Naive B cell (primary cell): Measurements from ENCODE around the gene MED22. TPM values are rescaled to one million over a fixed set of nuclear protein-coding genes. Genes with fewer than 3 reads are reported as not detected.
A peak's percentile ranks its signal among the peaks of the same experiment; 100 is the strongest.
"Not testable (repeated sequence)": the region's sequence is repeated elsewhere in the genome, so short reads cannot be mapped to it uniquely, and the experiment has no call there.

ENCODE experiments used
- ATAC-seq, 2 donors: fragments of 150-1000 bp; cut with Tn5 transposase; 2 replicates each; pipeline ENCODE4 v1.10.0; 2021; ENCODE audit warnings: low read depth in 2 of 2, mild to moderate bottlenecking in 2 of 2, moderate library complexity in 2 of 2
- DNase-seq: peaks from one replicate; pipeline ENCODE4 v3.0.0; 2022
- H3K27ac Mint-ChIP-seq, 6 donors: one replicate each; pipeline ENCODE4 v1.8.0; 2020 to 2022; ENCODE audit warnings: mild to moderate bottlenecking in 6 of 6, mixed read lengths in 6 of 6, moderate library complexity in 5 of 6, inconsistent platforms in 2 of 6
- H3K27me3 Mint-ChIP-seq, 3 donors: one replicate each; pipeline ENCODE4 v1.8.0; 2021 to 2022; ENCODE audit warnings: mixed read lengths in 3 of 3, mild to moderate bottlenecking in 1 of 3
- H3K36me3 Mint-ChIP-seq, 2 donors: one replicate each; pipeline ENCODE4 v1.8.0; 2020 to 2022; ENCODE audit warnings: mixed read lengths in 2 of 2, inconsistent platforms in 1 of 2, mild to moderate bottlenecking in 1 of 2
- H3K4me1 Mint-ChIP-seq, 3 donors: one replicate each; pipeline ENCODE4 v1.8.0; 2020 to 2022; ENCODE audit warnings: mixed read lengths in 3 of 3, inconsistent platforms in 1 of 3, mild to moderate bottlenecking in 1 of 3, moderate library complexity in 1 of 3
- H3K4me3 Mint-ChIP-seq, 8 donors: one replicate each; pipeline ENCODE4 v1.8.0; 2020 to 2022; ENCODE audit warnings: mild to moderate bottlenecking in 8 of 8, mixed read lengths in 8 of 8, moderate library complexity in 8 of 8, inconsistent platforms in 2 of 8
- H3K9me3 Mint-ChIP-seq, 7 donors: one replicate each; pipeline ENCODE4 v1.8.0; 2020 to 2022; ENCODE audit warnings: mixed read lengths in 7 of 7, mild to moderate bottlenecking in 5 of 7, inconsistent platforms in 2 of 7, moderate library complexity in 1 of 7
- polyA plus RNA-seq, 6 donors: library from polyadenylated mRNA; unstranded; fragments of 300-500 nt; fragmentation: Illumina TruSeq; gene quantifications; one replicate each; pipeline ENCODE4 v1.2.3, GENCODE V29; 2021; ENCODE audit warnings: low read depth in 6 of 6

MED22 gene
- polyA plus RNA-seq, 6 donors from 2014 or later: 14.9 to 36.8 (median 20.2) TPM

- Mint-ChIP-seq H3K27ac (peak overlapping the region; percentile 88 to 99 (median 97)), H3K4me3 (peak overlapping the region; percentile 92 to 100 (median 99)), H3K36me3 (peaks cover 7% of the 10 kb centered on the region in 2 donors), H3K4me1 (peaks cover 39 to 60% (median 48%) of the 10 kb centered on the region in 3 donors), H3K27me3 (no peaks in the 10 kb centered on the region), H3K9me3 (no peaks in the 10 kb centered on the region)
- DNase-seq: no peak
- no peak for ATAC-seq
Measured at GRCh38 chr9:133346021-133346785, 1.7 kb downstream of the MED22 start.

GRCh38 chr9:133345596-133345995 lies 2.3 kb downstream of the MED22 start:
- Mint-ChIP-seq H3K27ac (peak overlapping the region in 1 of 6 donors; percentile 97), H3K4me3 (peak overlapping the region in 7 of 8 donors; percentile 8 to 100 (median 95)), H3K9me3 (no peaks in the 10 kb centered on the region), H3K27me3 (no peaks in the 10 kb centered on the region), H3K36me3 (peaks cover 11 to 12% of the 10 kb centered on the region in 2 donors), H3K4me1 (peaks cover 43 to 66% (median 54%) of the 10 kb centered on the region in 3 donors)
- DNase-seq (no peak), ATAC-seq (no peak)

- no peaks in the 10 kb centered on the region for H3K27me3 Mint-ChIP-seq
- DNase-seq (no peak), ATAC-seq (no peak)
- peak overlapping the region in 4 of 6 donors; percentile 30 to 58 (median 50) for H3K27ac Mint-ChIP-seq
- peak overlapping the region in 3 of 8 donors; percentile 29 to 95 (median 61) for H3K4me3 Mint-ChIP-seq
- H3K4me1 Mint-ChIP-seq: peaks cover 50 to 72% (median 57%) of the 10 kb centered on the region in 3 donors
- H3K9me3 Mint-ChIP-seq: peaks cover 0 to 4% (median 0%) of the 10 kb centered on the region in 7 donors
- peaks cover 17 to 18% of the 10 kb centered on the region in 2 donors for H3K36me3 Mint-ChIP-seq
Measured at GRCh38 chr9:133344979-133345378, 3.0 kb downstream of the MED22 start.

- H3K27me3 Mint-ChIP-seq: no peaks in the 10 kb centered on the region
- peaks cover 57 to 75% (median 58%) of the 10 kb centered on the region in 3 donors for H3K4me1 Mint-ChIP-seq
- ATAC-seq (no peak), DNase-seq (no peak)
- H3K9me3 Mint-ChIP-seq: peaks cover 0 to 10% (median 0%) of the 10 kb centered on the region in 7 donors
- H3K27ac Mint-ChIP-seq: peak overlapping the region in 1 of 6 donors; percentile 49
- H3K36me3 Mint-ChIP-seq: peaks cover 22 to 26% of the 10 kb centered on the region in 2 donors
- H3K4me3 Mint-ChIP-seq: peak overlapping the region in 2 of 8 donors; percentile 75 to 95
Measured at GRCh38 chr9:133344071-133344470, 3.9 kb downstream of the MED22 start.

GRCh38 chr9:133342570-133342969 lies 5.4 kb downstream of the MED22 start:
- peak overlapping the region in 1 of 8 donors; percentile 63 for H3K4me3 Mint-ChIP-seq
- DNase-seq: no peak
- H3K4me1 Mint-ChIP-seq: peaks cover 53 to 70% (median 60%) of the 10 kb centered on the region in 3 donors
- peak overlapping the region in 2 of 6 donors; percentile 91 for H3K27ac Mint-ChIP-seq
- H3K36me3 Mint-ChIP-seq: peaks cover 22 to 30% of the 10 kb centered on the region in 2 donors
- peaks cover 0 to 10% (median 0%) of the 10 kb centered on the region in 7 donors for H3K9me3 Mint-ChIP-seq
- no peak for ATAC-seq
- no peaks in the 10 kb centered on the region for H3K27me3 Mint-ChIP-seq

GRCh38 chr9:133342069-133342406 lies 5.9 kb downstream of the MED22 start:
- H3K27ac Mint-ChIP-seq: peak overlapping the region in 4 of 6 donors; percentile 52 to 91 (median 74)
- H3K4me3 Mint-ChIP-seq: peak overlapping the region in 6 of 8 donors; percentile 20 to 75 (median 46)
- H3K4me1 Mint-ChIP-seq: peaks cover 51 to 67% (median 61%) of the 10 kb centered on the region in 3 donors
- H3K27me3 Mint-ChIP-seq: no peaks in the 10 kb centered on the region
- peaks cover 22 to 30% of the 10 kb centered on the region in 2 donors for H3K36me3 Mint-ChIP-seq
- H3K9me3 Mint-ChIP-seq: peaks cover 0 to 10% (median 0%) of the 10 kb centered on the region in 7 donors
- DNase-seq: no peak
- no peak for ATAC-seq

- DNase-seq: no peak
- peak overlapping the region in 7 of 8 donors; percentile 20 to 75 (median 64) for H3K4me3 Mint-ChIP-seq
- no peak for ATAC-seq
- peaks cover 22 to 30% of the 10 kb centered on the region in 2 donors for H3K36me3 Mint-ChIP-seq
- H3K9me3 Mint-ChIP-seq: peaks cover 0 to 10% (median 0%) of the 10 kb centered on the region in 7 donors
- no peaks in the 10 kb centered on the region for H3K27me3 Mint-ChIP-seq
- H3K4me1 Mint-ChIP-seq: peaks cover 46 to 66% (median 61%) of the 10 kb centered on the region in 3 donors
- peak overlapping the region; percentile 32 to 94 (median 74) for H3K27ac Mint-ChIP-seq
Measured at GRCh38 chr9:133341369-133342068, 6.4 kb downstream of the MED22 start.

GRCh38 chr9:133340916-133341315 lies 7.0 kb downstream of the MED22 start:
- Mint-ChIP-seq H3K27ac (peak overlapping the region; percentile 27 to 94 (median 82)), H3K27me3 (no peaks in the 10 kb centered on the region), H3K36me3 (peaks cover 22 to 30% of the 10 kb centered on the region in 2 donors), H3K4me1 (peaks cover 43 to 66% (median 61%) of the 10 kb centered on the region in 3 donors), H3K4me3 (peak overlapping the region in 7 of 8 donors; percentile 12 to 83 (median 73)), H3K9me3 (peaks cover 0 to 10% (median 0%) of the 10 kb centered on the region in 7 donors)
- DNase-seq (no peak), ATAC-seq (no peak)

- H3K4me1 Mint-ChIP-seq: peaks cover 47 to 71% (median 67%) of the 10 kb centered on the region in 3 donors
- H3K36me3 Mint-ChIP-seq: peaks cover 22 to 30% of the 10 kb centered on the region in 2 donors
- peaks cover 0 to 10% (median 0%) of the 10 kb centered on the region in 7 donors for H3K9me3 Mint-ChIP-seq
- peak overlapping the region; percentile 33 to 81 (median 69) for H3K4me3 Mint-ChIP-seq
- peak; percentile 47 to 51 for ATAC-seq
- H3K27me3 Mint-ChIP-seq: no peaks in the 10 kb centered on the region
- H3K27ac Mint-ChIP-seq: peak overlapping the region; percentile 74 to 97 (median 90)
- DNase-seq: peak; percentile 55
Measured at GRCh38 chr9:133340256-133340655, 7.7 kb downstream of the MED22 start.

- peaks cover 50 to 76% (median 70%) of the 10 kb centered on the region in 3 donors for H3K4me1 Mint-ChIP-seq
- H3K27ac Mint-ChIP-seq: peak overlapping the region in 5 of 6 donors; percentile 67 to 97 (median 94)
- no peak for ATAC-seq
- H3K9me3 Mint-ChIP-seq: peaks cover 0 to 10% (median 0%) of the 10 kb centered on the region in 7 donors
- no peak for DNase-seq
- H3K4me3 Mint-ChIP-seq: peak overlapping the region in 7 of 8 donors; percentile 43 to 86 (median 73)
- no peaks in the 10 kb centered on the region for H3K27me3 Mint-ChIP-seq
- H3K36me3 Mint-ChIP-seq: peaks cover 22 to 30% of the 10 kb centered on the region in 2 donors
Measured at GRCh38 chr9:133339641-133340040, 8.3 kb downstream of the MED22 start.

- Mint-ChIP-seq H3K4me3 (peak within 1 kb of the TSS; percentile 88 to 98 (median 97)), H3K4me1 (peaks cover 47 to 75% (median 70%) of the 10 kb centered on the region in 3 donors), H3K36me3 (peaks cover 23% of the 10 kb centered on the region in 2 donors), H3K9me3 (peaks cover 0 to 10% (median 0%) of the 10 kb centered on the region in 7 donors), H3K27ac (peak within 1 kb of the TSS; percentile 78 to 98 (median 94)), H3K27me3 (no peaks in the 10 kb centered on the region)
- ATAC-seq (peak; percentile 87 to 88), DNase-seq (peak; percentile 94)
Measured at GRCh38 chr9:133335924-133336811, 11.8 kb downstream of the MED22 start, which contains the start of gene SURF6. TSS of gene SURF6 (minus strand) at chr9:133336188. CDS start at chr9:133336132, 56 bp downstream.

- not testable (repeated sequence) for H3K27me3 Mint-ChIP-seq, DNase-seq, ATAC-seq, H3K9me3 Mint-ChIP-seq
- Mint-ChIP-seq H3K27ac (peak overlapping the region in 2 of 6 donors; percentile 87 to 88), H3K36me3 (peaks cover 12 to 18% of the 10 kb centered on the region in 2 donors), H3K4me1 (peaks cover 35 to 70% (median 62%) of the 10 kb centered on the region in 3 donors), H3K4me3 (peak overlapping the region; percentile 88 to 98 (median 97))
Measured at GRCh38 chr9:133334888-133335287, 13.0 kb downstream of the MED22 start.
